Mesothelial cell of epicardium (in vitro differentiated cells): ENCODE measurements around the gene DNAJC15. TPM values are rescaled to one million over a fixed set of nuclear protein-coding genes. Genes with fewer than 3 reads are reported as not detected.

ENCODE experiments used
- DNase-seq, 2 experiments: peaks; one replicate each; pipeline ENCODE4 v3.0.0; 2021; ENCODE audit warnings: low spot score in 2 of 2; ENCODE audit not compliant: unreplicated experiment in 2 of 2
- H3K27ac Mint-ChIP-seq: 2 replicates; pipeline ENCODE4 v1.8.0; 2021; ENCODE audit warnings: mixed read lengths
- H3K27me3 Mint-ChIP-seq: 2 replicates; pipeline ENCODE4 v1.8.0; 2021; ENCODE audit warnings: low read depth, mixed read lengths
- H3K36me3 Mint-ChIP-seq: 2 replicates; pipeline ENCODE4 v1.8.0; 2021; ENCODE audit warnings: mixed read lengths
- H3K4me1 Mint-ChIP-seq: 2 replicates; pipeline ENCODE4 v1.8.0; 2021; ENCODE audit warnings: mixed read lengths
- H3K4me3 Mint-ChIP-seq: 2 replicates; pipeline ENCODE4 v1.8.0; 2021; ENCODE audit warnings: mild to moderate bottlenecking, moderate library complexity, mixed read lengths
- H3K9me3 Mint-ChIP-seq: 2 replicates; pipeline ENCODE4 v1.8.0; 2021; ENCODE audit warnings: mixed read lengths
- CTCF ChIP-seq: fragments of 200-600 bp; sonication (generic); IDR thresholded peaks from one replicate; pipeline ENCODE4 v1.5.0; 2021; ENCODE audit warnings: antibody characterized with exemption; ENCODE audit not compliant: unreplicated experiment
- total RNA-seq: library from RNA; stranded (reverse); gene quantifications from 3 replicates; pipeline ENCODE4 v1.2.1, GENCODE V29; 2021

DNAJC15 gene
- total RNA-seq, 1 donor from 2014 or later, result 31.6 TPM

GRCh38 chr13:43016226-43016625 is 7.2 kb upstream of the DNAJC15 start:
- Mint-ChIP-seq H3K4me3 (no peak overlapping the region), H3K27ac (no peak overlapping the region), H3K36me3 (no peaks in the 10 kb centered on the region), H3K4me1 (peaks cover 14% of the 10 kb centered on the region), H3K9me3 (peaks cover 10% of the 10 kb centered on the region), H3K27me3 (no peaks in the 10 kb centered on the region)
- DNase-seq, result no peak
- TF ChIP-seq CTCF, result no peak

GRCh38 chr13:43019811-43020210 is 3.6 kb upstream of the DNAJC15 start:
- DNase-seq, result no peak
- H3K9me3 Mint-ChIP-seq, result peaks cover 10% of the 10 kb centered on the region
- no peaks in the 10 kb centered on the region for H3K27me3 Mint-ChIP-seq
- H3K4me1 Mint-ChIP-seq, result peaks cover 30% of the 10 kb centered on the region
- TF ChIP-seq CTCF, result no peak
- no peak overlapping the region for H3K4me3 Mint-ChIP-seq
- peaks cover 5% of the 10 kb centered on the region for H3K36me3 Mint-ChIP-seq
- H3K27ac Mint-ChIP-seq, result no peak overlapping the region

DNA sequence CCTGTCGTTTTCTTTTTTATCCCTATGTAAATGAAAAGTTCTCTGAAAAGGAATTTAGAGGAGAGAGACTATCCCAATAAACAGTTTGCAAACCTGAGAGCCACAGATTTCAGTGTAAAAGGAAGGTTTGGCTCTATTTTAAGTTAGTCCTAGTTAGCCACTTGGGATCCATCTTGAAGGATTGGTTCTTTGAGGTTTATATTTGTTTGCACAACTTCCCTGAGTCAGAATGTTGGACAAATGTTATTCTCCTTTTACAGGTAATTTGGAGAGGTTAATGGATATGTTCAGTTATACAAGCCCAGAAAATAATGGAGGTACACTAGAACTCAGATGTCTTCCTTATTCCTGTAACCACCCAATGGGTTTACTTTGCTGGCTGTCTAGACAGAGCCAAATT is 2.6 kb upstream of the DNAJC15 start:
- peaks cover 33% of the 10 kb centered on the region for H3K4me1 Mint-ChIP-seq
- peaks cover 10% of the 10 kb centered on the region for H3K36me3 Mint-ChIP-seq
- no peak for TF ChIP-seq CTCF
- no peaks in the 10 kb centered on the region for H3K27me3 Mint-ChIP-seq
- no peak for DNase-seq
- H3K4me3 Mint-ChIP-seq, result no peak overlapping the region
- peaks cover 9% of the 10 kb centered on the region for H3K9me3 Mint-ChIP-seq
- no peak overlapping the region for H3K27ac Mint-ChIP-seq

DNA sequence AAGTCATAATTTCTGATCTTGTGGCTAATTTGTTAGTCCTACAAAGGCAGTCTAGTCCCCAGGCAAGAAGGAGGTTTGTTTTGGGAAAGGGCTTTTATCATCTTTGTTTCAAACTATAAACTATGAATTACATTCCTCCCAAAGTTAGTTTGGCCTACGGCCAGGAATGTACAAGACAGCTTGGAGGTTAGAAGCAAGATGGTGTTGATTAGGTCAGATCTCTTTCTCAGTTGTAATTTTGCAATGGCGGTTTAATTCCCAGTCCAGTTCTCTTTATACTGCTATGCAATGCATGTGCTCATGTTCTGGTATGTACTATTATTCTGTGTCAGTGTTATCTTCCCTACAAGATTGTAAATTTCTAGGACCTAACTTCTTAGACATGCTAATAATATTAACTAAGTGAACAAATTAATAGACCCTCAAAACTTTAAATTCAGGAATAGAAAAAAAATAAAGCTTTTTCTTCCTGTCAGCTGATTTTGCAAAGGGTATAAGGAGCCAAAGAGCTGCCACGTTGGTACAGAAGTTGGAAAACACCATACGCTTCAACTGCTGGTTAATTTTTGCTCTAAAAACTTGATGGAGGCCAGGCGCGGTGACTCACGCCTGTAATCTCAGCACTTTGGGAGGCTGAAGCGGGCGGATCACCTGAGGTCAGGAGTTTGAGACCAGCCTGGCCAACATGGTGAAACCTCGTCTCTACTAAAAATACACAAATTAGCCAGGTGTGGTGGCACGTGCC is 1.3 kb upstream of the DNAJC15 start:
- peak overlapping the region; percentile 99 for H3K27ac Mint-ChIP-seq
- H3K36me3 Mint-ChIP-seq, result peaks cover 10% of the 10 kb centered on the region
- no peak overlapping the region for H3K4me3 Mint-ChIP-seq
- TF ChIP-seq CTCF, result no peak
- H3K4me1 Mint-ChIP-seq, result peaks cover 35% of the 10 kb centered on the region
- H3K27me3 Mint-ChIP-seq, result no peaks in the 10 kb centered on the region
- no peaks in the 10 kb centered on the region for H3K9me3 Mint-ChIP-seq
- no peak for DNase-seq

GRCh38 chr13:43022934-43023288 is 475 bp upstream of the DNAJC15 start:
- H3K27me3 Mint-ChIP-seq, result no peaks in the 10 kb centered on the region
- H3K9me3 Mint-ChIP-seq, result no peaks in the 10 kb centered on the region
- no peak for DNase-seq
- H3K36me3 Mint-ChIP-seq, result peaks cover 10% of the 10 kb centered on the region
- H3K4me1 Mint-ChIP-seq, result peaks cover 36% of the 10 kb centered on the region
- peak overlapping the region; percentile 99 for H3K27ac Mint-ChIP-seq
- no peak for TF ChIP-seq CTCF
- H3K4me3 Mint-ChIP-seq, result peak overlapping the region; percentile 83
